SU-DHL-6 (cell line): Measurements from ENCODE around the gene SP140L.

Source experiments
- CTCF ChIP-seq: fragments of 200-600 bp; sonication (generic); IDR thresholded peaks from one replicate; pipeline ENCODE4 v1.5.1; 2017; ENCODE audit warnings: antibody characterized with exemption, mild to moderate bottlenecking, low read length, moderate library complexity; ENCODE audit not compliant: insufficient read depth, poor library complexity, severe bottlenecking
- EZH2phosphoT487 ChIP-seq: fragments of 200-600 bp; sonication (generic), shearing (Covaris generic); conservative IDR thresholded peaks from 2 replicates; pipeline ENCODE4 v1.6.1; 2018; ENCODE audit warnings: mild to moderate bottlenecking, antibody characterized with exemption, low read length, moderate library complexity, mixed read lengths

GRCh38 chr2:230318190-230319121, 8.5 kb upstream of the SP140L start:
- TF ChIP-seq CTCF, result no peak
- no peak for TF ChIP-seq EZH2phosphoT487
